ENCODE data around the gene PXT1.

- TF ChIP-seq POLR2A (IDR thresholded peaks at IDR 0.05) (no peak), CTCF (IDR thresholded peaks at IDR 0.05) (no peak)
These were observed 24.1 kb downstream of the PXT1 start for GRCh38 chr6:36418558-36418957.
